HG03460 (cell line): ENCODE measurements around the gene CYTH2.

Experiments used
- ATAC-seq: cut with Tn5 transposase; IDR thresholded peaks from one replicate; pipeline ENCODE4 v1.9.1; 2021; ENCODE audit not compliant: unreplicated experiment

Gene CYTH2

DNA sequence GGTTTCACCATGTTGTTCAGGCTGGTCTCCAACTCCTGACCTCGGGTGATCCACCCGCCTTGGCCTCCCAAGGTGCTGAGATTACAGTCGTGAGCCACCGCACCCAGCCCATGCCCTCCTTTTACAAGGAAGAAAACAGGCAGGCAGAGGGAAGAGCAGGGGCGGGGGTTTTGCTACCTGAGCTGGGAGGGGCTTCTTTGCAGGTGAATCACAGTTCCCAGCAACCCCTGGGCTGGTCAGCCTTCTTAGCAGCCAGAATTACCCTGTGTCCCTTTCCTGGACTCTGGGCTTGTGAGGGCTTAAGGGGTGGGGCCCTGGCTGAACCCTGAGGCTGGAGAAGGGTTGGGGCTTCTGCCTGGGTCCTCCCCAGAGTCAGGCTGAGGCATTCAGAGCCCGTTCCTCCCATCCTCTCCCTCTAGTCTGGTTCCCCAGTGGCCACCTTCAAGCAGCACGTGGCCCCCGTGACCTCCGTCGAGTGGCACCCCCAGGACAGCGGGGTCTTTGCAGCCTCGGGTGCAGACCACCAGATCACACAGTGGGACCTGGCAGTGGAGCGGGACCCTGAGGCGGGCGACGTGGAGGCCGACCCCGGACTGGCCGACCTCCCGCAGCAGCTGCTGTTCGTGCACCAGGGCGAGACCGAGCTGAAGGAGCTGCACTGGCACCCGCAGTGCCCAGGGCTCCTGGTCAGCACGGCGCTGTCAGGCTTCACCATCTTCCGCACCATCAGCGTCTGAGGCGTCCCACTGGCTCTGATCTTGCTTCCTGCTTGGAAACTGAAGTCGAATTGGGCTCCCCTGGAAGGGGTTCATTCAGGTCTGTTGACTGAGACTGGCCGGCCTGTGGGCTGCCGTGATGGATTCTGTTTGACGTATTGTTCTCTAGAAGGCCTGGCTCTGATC is 16.6 kb upstream of the CYTH2 start:
- no peak for ATAC-seq

DNA sequence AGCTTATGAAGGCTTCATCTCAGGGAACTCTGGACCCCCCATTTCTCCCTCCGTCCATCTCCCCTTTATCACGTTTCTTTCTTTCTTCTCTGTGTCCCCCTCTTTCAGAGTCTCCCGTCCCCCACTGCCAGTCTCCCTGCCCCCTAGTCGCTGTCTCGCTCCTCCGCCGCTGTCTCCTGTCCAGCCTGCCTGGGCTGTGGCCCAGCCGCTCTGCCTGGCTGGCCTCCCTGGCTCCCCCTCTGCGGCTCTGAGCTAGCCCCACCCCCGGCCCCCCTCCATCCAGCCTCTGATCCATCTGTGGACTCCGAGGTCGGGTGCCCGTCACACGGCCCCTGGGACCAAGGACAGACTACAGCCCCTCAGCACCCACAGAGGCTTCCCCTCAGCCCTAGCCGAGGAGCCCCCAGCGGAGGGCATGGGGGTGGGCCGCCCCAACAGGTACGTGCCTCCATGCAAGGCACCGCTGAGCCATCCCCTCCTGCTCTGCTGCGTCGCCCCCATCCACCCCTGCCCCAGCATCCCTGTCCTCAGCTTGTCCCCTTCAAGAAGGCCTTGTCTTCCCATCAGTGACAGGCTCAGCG is 14.9 kb upstream of the CYTH2 start:
- ATAC-seq = no peak

DNA sequence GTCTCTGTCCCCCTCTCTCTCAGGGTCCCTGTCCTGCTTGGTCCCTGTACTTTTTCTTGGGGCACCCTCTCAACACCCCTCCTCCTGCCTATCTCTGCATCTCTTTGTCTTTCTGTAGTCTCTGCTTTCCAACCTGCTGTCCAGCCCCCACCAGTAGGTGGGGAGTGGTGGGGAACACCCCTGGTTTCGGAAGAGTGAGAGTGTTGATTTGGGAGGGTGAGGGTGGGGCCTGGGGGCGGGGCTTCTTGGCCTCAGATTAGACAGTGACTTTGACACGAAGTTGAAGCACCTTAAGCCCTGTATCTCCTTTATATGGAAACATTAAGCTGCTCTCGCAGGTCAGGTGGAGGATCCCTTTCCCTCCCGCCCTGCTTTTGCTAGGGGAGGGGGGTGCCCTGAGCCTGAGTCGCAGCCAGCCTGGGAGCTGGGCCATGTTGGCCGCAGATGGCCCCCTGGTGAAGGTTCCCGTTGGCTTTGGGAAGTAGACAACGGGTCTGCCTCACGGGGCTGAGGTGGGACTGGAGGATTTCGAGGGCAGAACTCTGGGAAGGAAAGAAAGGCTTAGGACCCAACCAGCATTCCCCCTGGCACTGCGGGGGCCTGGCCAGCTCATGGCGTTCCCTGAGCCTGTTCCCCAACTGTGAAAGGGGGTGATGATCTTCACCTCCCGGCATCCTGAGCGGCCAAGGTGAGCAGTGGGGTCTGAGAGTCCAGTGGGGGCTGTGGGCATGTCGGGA is 13.8 kb upstream of the CYTH2 start, which contains the start of gene KCNJ14:
Gene KCNJ14, plus strand, starts transcription at position 404 of the 737 bp plus-strand sequence. CDS start 6,151 bp downstream, outside the sequence.
- no peak for ATAC-seq

DNA sequence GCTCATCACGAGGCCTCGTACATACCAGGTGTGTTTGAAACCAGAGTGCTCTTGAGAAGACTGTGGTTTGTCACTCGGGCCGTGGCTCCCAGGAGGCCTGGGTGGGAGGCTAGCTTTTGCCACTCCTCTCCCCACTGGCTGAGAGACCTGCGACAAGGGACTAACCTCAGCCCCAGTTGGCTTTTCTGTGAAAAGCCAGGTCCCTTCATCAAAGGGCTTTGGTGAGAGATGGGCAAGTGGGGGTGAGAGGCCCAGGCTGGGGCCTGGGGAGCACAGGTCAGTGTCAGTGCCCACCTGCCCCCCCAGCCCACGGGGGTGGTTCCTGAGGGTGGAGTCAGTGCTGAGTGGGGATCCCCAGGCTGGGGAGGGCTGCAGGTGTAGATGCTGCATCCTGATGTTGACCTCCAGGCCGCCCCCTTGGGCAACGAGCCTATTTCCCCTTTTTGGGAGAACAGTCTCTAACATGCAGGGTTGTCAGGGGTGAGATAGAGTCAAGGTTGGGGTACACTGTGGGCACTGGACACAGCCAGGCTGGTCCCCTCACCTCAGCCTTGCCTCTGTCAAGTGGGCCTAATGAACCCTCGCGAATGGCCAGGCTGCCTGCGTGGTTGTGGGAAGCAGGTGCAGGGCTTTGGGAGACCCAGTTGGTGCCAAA is 13.1 kb upstream of the CYTH2 start:
- ATAC-seq = no peak

- ATAC-seq = no peak
Observed at GRCh38 chr19:48456864-48457263, 12.3 kb upstream of the CYTH2 start.

GRCh38 chr19:48458016-48458415 is 11.2 kb upstream of the CYTH2 start:
- ATAC-seq = no peak

DNA sequence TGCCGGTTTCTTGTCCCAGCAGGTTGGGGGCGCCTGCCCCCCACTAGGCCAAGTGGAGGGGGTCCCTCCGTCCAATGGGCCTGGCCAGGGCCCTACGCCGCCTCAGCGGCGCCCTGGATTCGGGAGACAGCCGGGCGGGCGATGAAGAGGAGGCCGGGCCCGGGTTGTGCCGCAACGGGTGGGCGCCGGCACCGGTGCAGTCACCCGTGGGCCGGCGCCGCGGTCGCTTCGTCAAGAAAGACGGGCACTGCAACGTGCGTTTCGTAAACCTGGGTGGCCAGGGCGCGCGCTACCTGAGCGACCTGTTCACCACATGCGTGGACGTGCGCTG is 7.6 kb upstream of the CYTH2 start:
- ATAC-seq = no peak

DNA sequence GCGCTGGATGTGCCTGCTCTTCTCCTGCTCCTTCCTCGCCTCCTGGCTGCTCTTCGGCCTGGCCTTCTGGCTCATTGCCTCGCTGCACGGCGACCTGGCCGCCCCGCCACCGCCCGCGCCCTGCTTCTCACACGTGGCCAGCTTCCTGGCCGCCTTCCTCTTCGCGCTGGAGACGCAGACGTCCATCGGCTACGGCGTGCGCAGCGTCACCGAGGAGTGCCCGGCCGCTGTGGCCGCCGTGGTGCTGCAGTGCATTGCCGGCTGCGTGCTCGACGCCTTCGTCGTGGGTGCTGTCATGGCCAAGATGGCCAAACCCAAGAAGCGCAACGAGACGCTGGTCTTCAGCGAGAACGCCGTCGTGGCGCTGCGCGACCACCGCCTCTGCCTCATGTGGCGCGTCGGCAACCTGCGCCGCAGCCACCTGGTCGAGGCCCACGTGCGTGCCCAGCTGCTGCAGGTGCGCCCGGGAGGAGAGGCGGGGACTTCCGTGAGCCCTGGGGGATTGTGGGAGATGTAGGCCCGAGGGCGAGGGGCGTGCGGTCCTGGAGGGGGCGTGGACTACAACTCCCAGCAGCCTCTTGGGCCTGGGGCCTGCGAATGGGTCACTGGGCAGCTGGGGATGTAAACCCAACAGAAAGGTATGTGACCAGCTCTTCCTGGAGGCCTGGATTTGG is 7.0 kb upstream of the CYTH2 start:
- ATAC-seq = no peak

DNA sequence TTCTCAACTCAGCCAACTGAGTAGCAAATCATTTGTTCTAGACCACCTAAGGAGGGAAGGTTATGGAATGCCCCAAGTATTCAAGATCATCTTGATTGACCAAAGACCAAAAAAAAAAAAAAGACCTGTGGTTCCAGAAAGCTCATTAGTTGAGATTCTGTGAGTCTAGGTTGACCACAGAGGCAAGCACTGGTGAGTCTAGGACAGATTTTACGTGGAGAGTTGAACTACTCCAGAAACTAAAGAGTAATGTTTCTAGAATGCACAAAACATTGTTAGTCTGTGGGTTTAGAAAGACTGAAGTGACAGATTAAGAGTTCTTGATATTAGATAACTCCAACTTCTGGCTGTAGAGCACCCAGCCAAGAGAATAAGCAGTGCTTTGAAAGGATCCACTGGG is 4.0 kb upstream of the CYTH2 start:
- ATAC-seq = no peak

- no peak for ATAC-seq
Observed at GRCh38 chr19:48466561-48467325, 2.4 kb upstream of the CYTH2 start.

GRCh38 chr19:48468772-48469288 is 339 bp upstream of the CYTH2 start:
- peak; percentile 87 for ATAC-seq

DNA sequence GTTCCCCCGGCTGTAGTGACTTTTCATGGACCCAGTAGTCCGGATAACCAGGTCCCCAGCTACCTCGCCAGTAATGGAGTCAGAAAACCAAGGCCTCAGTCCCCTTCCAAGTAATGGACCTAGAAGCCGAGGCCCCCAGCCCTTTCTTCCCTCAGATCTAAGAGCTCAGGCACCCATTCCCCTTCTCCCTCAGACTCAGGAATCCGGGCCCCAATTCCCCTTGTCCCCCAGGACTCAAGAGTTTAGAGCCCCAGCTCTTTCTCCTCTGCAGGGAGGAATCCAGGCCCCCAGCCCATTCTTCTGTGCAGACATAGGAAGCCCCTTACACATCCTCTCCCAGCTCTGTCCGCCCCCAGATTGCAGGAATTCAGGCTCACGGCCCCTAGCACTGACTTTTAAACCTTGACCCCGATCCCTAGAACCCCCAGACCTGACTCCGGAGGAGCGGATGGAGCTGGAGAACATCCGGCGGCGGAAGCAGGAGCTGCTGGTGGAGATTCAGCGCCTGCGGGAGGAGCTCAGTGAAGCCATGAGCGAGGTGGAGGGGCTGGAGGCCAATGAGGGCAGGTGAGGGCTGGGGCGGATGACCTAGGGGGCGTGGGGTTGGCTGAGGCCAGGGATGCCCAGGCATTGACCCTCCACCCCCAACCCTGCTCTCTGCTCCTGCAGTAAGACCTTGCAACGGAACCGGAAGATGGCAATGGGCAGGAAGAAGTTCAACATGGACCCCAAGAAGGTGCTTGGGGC is 938 bp downstream of the CYTH2 start:
- ATAC-seq = no peak

GRCh38 chr19:48470856-48471255 is 1.7 kb downstream of the CYTH2 start:
- no peak for ATAC-seq

GRCh38 chr19:48471836-48472235 is 2.7 kb downstream of the CYTH2 start:
- no peak for ATAC-seq

GRCh38 chr19:48473161-48473966 is 4.2 kb downstream of the CYTH2 start:
- ATAC-seq = no peak

DNA sequence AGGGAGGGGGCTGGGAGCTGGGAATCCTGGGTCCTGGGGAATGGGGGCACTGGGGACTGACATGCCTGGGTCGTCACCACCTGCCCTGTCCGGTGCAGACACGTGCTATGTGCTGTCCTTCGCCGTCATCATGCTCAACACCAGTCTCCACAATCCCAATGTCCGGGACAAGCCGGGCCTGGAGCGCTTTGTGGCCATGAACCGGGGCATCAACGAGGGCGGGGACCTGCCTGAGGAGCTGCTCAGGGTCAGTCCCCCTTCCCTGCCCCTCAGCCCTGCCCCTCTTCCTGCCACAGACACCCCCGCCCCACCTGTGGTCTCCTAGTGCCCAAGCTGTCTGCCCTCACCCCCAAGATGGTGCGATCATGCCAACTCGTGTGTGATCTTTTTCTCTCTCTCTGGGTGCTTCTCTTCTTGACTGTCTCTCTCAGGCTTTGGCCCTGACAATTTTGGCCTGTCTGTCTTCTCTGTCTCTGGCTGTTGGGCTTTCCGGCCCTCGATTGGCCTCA is 5.0 kb downstream of the CYTH2 start:
- ATAC-seq = no peak

DNA sequence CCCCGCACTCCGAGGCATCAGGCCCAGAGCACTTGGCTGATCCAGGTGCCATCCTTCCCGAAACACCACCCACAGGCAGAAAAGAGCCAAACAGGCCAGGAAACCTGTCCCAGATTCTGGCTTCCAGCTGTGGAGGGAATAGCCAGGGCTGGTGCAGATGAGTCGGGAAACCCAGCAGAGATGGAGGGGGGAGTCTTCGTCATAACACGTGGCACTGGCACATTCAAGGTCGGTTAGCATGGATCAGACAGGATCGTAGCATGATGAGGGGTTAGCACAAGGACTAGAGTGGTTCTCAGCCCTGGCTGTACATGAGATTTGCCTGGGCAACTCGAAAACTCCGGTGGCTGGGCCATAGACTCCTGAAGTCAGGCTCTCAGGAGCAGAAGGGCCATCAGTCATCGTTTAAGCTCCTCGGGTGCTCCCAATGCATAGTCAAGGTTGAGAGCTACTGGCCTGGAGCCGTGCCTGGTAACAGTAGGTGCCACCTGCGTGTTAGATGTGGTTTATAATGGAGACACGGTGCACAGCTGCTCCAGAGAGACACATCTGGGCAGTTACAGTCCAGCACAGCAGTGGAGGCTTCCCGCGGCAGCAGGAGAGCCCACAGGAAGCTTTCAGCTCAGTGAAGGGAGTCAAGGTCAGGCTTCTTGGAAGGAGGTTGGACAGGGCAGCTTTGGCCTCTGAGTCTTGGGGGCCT is 6.3 kb downstream of the CYTH2 start:
- ATAC-seq = no peak

DNA sequence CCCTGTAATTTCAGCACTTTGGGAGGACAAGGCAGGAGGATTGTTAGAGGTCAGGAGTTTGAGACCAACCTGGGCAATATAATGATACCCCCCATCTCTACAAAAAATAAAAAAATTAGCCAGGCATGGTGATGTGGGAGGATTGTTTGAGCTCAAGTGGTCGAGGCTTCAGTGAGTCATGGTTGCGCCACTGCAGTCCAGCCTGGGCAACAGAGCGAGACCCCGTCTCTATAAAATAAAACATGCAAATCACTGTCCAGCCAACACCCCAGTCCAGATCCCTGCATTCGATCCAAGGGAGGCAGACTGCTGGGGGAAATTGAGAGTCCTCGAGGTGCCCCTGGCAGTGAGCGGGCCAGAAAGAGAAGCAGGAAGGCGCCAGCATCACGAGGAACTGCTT is 7.0 kb downstream of the CYTH2 start:
- ATAC-seq = no peak
